Muscle of back (tissue), 13 donors: Measurements from ENCODE around the gene PRSS27. TPM values are rescaled to one million over a fixed set of nuclear protein-coding genes. Genes with fewer than 3 reads are reported as not detected.

ENCODE experiments used
- DNase-seq, 3 donors: peaks; one replicate each; pipeline versions ENCODE4 v3.0.0 to v3.0.0-alpha.2; 2013
- long read RNA-seq, 9 donors: transcript quantifications; one replicate each; lab custom pipeline, GENCODE V29; 2026
- polyA plus RNA-seq, 10 donors: library from polyadenylated mRNA; unstranded; fragments of 120-200 nt; gene quantifications; one replicate each; pipeline ENCODE4 v1.2.1, GENCODE V29; 2013; ENCODE audit not compliant: insufficient read length in 10 of 10

Gene PRSS27
- polyA plus RNA-seq: 1 to 10 TPM in 6 of 10 donors, under 1 TPM in 4; 0.86 to 1.6 (median 1.2) TPM
- long read RNA-seq, donor 1, partial matches to known transcripts: 0 of 2 reads
- long read RNA-seq, donor 1, other reads (novel, unspliced or antisense): 0 of 2 reads
- long read RNA-seq, donor 2: 0 reads
- long read RNA-seq, donor 3, partial matches to known transcripts: 0 of 1 reads
- long read RNA-seq, donor 3, other reads (novel, unspliced or antisense): 0 of 1 reads
- long read RNA-seq, donor 4, partial matches to known transcripts: 0 of 1 reads
- long read RNA-seq, donor 4, other reads (novel, unspliced or antisense): 0 of 1 reads
- long read RNA-seq, donor 5, partial matches to known transcripts: 0 of 1 reads
- long read RNA-seq, donor 5, other reads (novel, unspliced or antisense): 0 of 1 reads
- long read RNA-seq, donor 6, partial matches to known transcripts: 0 of 1 reads
- long read RNA-seq, donor 6, other reads (novel, unspliced or antisense): 0 of 1 reads
- long read RNA-seq, donor 7: 0 reads
- long read RNA-seq, donor 8, partial matches to known transcripts: 0 of 1 reads
- long read RNA-seq, donor 8, other reads (novel, unspliced or antisense): 0 of 1 reads
- long read RNA-seq, donor 9: 0 reads

- DNase-seq: no peak
These were observed at the start of gene PRSS27 for GRCh38 chr16:2720064-2720457. Gene PRSS27, minus strand, starts transcription at chr16:2720224. Its CDS starts 64 bp downstream, at chr16:2720160.

- no peak for DNase-seq
These were observed 49.6 kb upstream of the PRSS27 start for GRCh38 chr16:2769675-2770056.

GRCh38 chr16:2769100-2769529, 49.1 kb upstream of the PRSS27 start:
- DNase-seq: no peak

- DNase-seq: no peak
These were observed 48.5 kb upstream of the PRSS27 start for GRCh38 chr16:2768403-2769089.

- DNase-seq: no peak
These were observed 47.9 kb upstream of the PRSS27 start for GRCh38 chr16:2767891-2768290.

GRCh38 chr16:2767140-2767731, 47.2 kb upstream of the PRSS27 start:
- DNase-seq: peak in 2 of 3 donors; percentile 34

GRCh38 chr16:2766430-2767139, 46.6 kb upstream of the PRSS27 start:
- DNase-seq: no peak

GRCh38 chr16:2765462-2766404, 45.7 kb upstream of the PRSS27 start:
- no peak for DNase-seq

GRCh38 chr16:2764718-2765117, 44.7 kb upstream of the PRSS27 start:
- no peak for DNase-seq

GRCh38 chr16:2763173-2763572, 43.1 kb upstream of the PRSS27 start:
- DNase-seq: no peak

- no peak for DNase-seq
These were observed 42.7 kb upstream of the PRSS27 start for GRCh38 chr16:2762711-2763110.

GRCh38 chr16:2761886-2762583, 42.0 kb upstream of the PRSS27 start:
- DNase-seq: no peak

- DNase-seq: no peak
These were observed 41.4 kb upstream of the PRSS27 start for GRCh38 chr16:2761472-2761871.

- DNase-seq: no peak
These were observed 37.3 kb upstream of the PRSS27 start for GRCh38 chr16:2757344-2757743.

- no peak for DNase-seq
These were observed 36.4 kb upstream of the PRSS27 start for GRCh38 chr16:2756288-2757015.

GRCh38 chr16:2755158-2755557, 35.1 kb upstream of the PRSS27 start:
- no peak for DNase-seq

GRCh38 chr16:2753733-2754020, 33.7 kb upstream of the PRSS27 start:
- no peak for DNase-seq

- DNase-seq: peak; percentile 58 to 92 (median 82)
These were observed 33.1 kb upstream of the PRSS27 start for GRCh38 chr16:2752850-2753732.
